Effector memory CD4-positive, alpha-beta T cell (primary cell): ENCODE measurements around the gene PAQR6.
A peak's percentile ranks its signal among the peaks of the same experiment; 100 is the strongest.
"Not testable (repeated sequence)": the region's sequence is repeated elsewhere in the genome, so short reads cannot be mapped to it uniquely, and the experiment has no call there.

ENCODE experiments used
- DNase-seq, 3 donors: peaks; one replicate each; pipeline ENCODE4 v3.0.0-alpha.2; 2020
- H3K27ac ChIP-seq: 2 replicates; pipeline ENCODE4 v1.7.0; 2013; ENCODE audit warnings: mild to moderate bottlenecking, low read length, moderate library complexity; ENCODE audit not compliant: insufficient read depth, poor library complexity, severe bottlenecking
- H3K27me3 ChIP-seq: replicated peaks from 2 replicates; pipeline ENCODE4 v1.7.0; 2013; ENCODE audit warnings: mild to moderate bottlenecking, low read length; ENCODE audit not compliant: insufficient read depth, control insufficient read depth, poor library complexity, severe bottlenecking
- H3K36me3 ChIP-seq: 2 replicates; pipeline ENCODE4 v1.7.0; 2013; ENCODE audit warnings: mild to moderate bottlenecking, low read length, moderate library complexity; ENCODE audit not compliant: control insufficient read depth, insufficient read depth
- H3K4me1 ChIP-seq: 2 replicates; pipeline ENCODE4 v1.7.0; 2013; ENCODE audit warnings: low read length, mild to moderate bottlenecking; ENCODE audit not compliant: control insufficient read depth, insufficient read depth, poor library complexity, severe bottlenecking
- H3K4me3 ChIP-seq: 2 replicates; pipeline ENCODE4 v1.7.0; 2013; ENCODE audit warnings: low read length, low read depth, mild to moderate bottlenecking; ENCODE audit not compliant: insufficient read depth, poor library complexity, severe bottlenecking
- H3K9me3 ChIP-seq: 2 replicates; pipeline ENCODE4 v1.7.0; 2013; ENCODE audit warnings: mild to moderate bottlenecking, low read length, moderate library complexity; ENCODE audit not compliant: control insufficient read depth

PAQR6 gene

DNA sequence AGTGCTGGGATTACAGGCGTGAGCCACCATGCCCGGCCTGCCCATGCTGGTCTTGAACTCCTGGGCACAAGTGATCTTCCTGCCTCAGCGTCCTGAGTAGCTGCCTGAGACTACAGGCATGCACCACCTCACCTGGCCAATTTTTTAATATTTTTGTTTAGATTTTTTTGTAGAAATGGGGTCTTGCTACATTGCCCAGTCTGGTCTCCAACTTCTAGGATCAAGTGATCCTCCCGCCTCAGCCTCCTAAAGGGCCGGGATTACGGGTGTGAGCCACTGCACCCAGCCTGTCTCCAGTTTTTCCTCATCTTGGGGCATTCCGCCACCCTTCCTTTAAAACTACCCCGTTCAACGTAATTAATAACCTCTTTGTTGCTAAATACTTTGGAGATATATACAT is 27.6 kb downstream of the PAQR6 start:
- no peak overlapping the region for H3K4me3 ChIP-seq
- peaks cover 7% of the 10 kb centered on the region for H3K4me1 ChIP-seq
- no peaks in the 10 kb centered on the region for H3K9me3 ChIP-seq
- DNase-seq, result no peak
- H3K27ac ChIP-seq, result no peak overlapping the region
- H3K27me3 ChIP-seq, result no peaks in the 10 kb centered on the region
- peaks cover 25% of the 10 kb centered on the region for H3K36me3 ChIP-seq

DNA sequence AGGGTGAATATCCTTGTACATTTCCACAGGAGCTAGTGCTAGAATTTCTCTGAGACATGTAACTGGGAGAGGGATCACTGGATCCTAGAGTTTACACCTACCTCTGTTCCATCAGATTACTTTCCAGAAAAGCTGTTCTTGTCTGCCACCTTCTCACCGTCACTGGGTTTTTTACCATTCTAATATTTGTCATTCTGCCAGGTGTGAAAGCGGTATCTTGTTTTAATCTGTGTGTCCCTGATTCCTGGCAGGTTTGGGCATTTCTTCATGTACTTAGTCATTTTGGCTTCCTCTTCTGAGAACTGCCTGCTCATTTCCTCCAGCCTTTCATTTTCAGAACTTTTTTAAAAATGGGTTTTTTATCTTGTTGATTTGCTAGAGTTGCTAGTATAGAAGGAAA is 30.0 kb downstream of the PAQR6 start:
- H3K4me1 ChIP-seq, result peaks cover 20% of the 10 kb centered on the region
- H3K27ac ChIP-seq, result peak overlapping the region; percentile 34
- DNase-seq, result no peak
- H3K9me3 ChIP-seq, result no peaks in the 10 kb centered on the region
- H3K4me3 ChIP-seq, result no peak overlapping the region
- no peaks in the 10 kb centered on the region for H3K27me3 ChIP-seq
- H3K36me3 ChIP-seq, result peaks cover 18% of the 10 kb centered on the region

DNA sequence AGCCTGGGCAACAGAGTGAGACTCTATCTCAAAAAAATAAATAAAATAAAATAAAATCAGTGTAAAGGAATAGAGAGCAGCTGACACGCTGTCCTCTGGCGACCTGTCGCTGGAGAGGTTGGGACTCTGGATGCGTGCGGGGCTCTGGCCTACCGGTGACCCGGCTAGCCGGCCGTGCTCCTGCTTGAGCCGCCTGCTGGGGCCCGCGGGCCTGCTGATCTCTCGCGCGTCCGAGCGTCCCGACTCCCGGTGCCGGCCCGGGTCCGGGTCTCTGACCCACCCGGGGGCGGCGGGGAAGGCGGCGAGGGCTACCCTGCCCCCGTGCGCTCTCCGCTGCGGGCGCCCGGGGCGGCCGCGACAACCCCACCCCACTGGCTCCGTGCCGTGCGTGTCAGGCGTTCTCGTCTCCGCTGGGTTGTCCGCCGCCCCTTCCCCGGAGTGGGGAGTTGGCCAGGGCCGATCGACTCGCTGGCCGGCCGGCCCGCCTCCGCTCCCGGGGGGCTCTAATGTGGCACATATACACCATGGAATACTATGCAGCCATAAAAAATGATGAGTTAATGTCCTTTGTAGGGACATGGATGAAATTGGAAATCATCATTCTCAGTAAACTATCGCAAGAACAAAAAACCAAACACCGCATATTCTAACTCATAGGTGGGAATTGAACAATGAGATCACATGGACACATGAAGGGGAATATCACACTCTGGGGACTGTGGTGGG is 31.3 kb downstream of the PAQR6 start:
- H3K4me3 ChIP-seq, H3K36me3 ChIP-seq, H3K27me3 ChIP-seq, DNase-seq, H3K9me3 ChIP-seq, H3K27ac ChIP-seq: not testable (repeated sequence)
- peaks cover 20% of the 10 kb centered on the region for H3K4me1 ChIP-seq

DNA sequence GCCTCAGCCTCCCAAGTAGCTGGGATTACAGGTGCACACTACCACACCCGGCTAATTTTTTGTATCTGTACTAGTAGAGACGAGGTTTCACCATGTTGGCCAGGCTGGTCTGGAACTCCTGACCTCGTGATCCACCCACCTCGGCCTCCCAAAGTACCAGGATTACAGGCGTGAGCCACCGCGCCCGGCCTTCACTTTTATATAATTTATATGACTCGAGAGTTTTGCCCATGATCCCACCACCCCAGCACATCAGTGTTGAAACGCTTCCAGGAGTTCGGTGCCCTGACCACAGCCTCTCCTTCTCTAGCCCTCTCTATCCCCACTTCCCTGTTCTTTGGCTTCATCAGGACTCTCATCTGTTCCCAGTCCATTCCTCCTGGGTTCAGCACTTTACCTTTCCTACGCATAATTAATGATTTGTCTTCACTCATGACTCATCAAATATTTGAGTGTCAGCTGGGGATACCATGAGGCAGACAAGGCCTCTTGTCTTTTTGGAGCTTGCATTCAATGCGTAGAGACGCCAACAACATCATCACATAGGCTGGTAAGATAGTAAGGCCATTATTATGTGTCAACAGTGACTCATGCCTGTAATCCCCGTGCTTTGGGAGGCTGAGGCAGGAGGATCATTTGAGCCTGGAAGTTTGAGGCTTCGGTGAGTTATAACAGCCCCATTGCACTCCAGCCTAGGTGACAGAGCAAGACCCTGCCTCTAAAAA is 33.7 kb downstream of the PAQR6 start:
- Histone ChIP-seq H3K36me3 (peaks cover 10% of the 10 kb centered on the region), H3K27me3 (no peaks in the 10 kb centered on the region), H3K9me3 (no peaks in the 10 kb centered on the region), H3K4me1 (peaks cover 20% of the 10 kb centered on the region), H3K4me3 (no peak overlapping the region), H3K27ac (peak overlapping the region; percentile 94)
- DNase-seq, result no peak

DNA sequence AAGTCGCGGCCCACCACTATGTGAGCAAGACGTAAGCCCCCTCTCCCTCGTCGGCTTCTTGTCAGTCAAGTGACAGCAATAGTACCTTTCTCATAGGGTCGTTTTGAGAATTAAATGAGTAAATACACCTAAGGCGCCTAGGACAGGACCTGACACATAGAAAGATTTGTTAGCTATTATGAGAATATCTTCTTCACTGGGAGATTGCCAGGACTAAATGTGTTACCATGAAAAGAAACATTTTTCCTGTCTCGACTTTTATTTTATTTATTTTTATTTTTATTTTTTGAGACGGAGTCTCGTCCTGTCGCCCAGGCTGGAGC is 34.3 kb downstream of the PAQR6 start:
- peak overlapping the region; percentile 94 for H3K27ac ChIP-seq
- H3K9me3 ChIP-seq, result no peaks in the 10 kb centered on the region
- peaks cover 12% of the 10 kb centered on the region for H3K36me3 ChIP-seq
- H3K4me1 ChIP-seq, result peaks cover 20% of the 10 kb centered on the region
- H3K4me3 ChIP-seq, result peak overlapping the region; percentile 77
- no peak for DNase-seq
- no peaks in the 10 kb centered on the region for H3K27me3 ChIP-seq

DNA sequence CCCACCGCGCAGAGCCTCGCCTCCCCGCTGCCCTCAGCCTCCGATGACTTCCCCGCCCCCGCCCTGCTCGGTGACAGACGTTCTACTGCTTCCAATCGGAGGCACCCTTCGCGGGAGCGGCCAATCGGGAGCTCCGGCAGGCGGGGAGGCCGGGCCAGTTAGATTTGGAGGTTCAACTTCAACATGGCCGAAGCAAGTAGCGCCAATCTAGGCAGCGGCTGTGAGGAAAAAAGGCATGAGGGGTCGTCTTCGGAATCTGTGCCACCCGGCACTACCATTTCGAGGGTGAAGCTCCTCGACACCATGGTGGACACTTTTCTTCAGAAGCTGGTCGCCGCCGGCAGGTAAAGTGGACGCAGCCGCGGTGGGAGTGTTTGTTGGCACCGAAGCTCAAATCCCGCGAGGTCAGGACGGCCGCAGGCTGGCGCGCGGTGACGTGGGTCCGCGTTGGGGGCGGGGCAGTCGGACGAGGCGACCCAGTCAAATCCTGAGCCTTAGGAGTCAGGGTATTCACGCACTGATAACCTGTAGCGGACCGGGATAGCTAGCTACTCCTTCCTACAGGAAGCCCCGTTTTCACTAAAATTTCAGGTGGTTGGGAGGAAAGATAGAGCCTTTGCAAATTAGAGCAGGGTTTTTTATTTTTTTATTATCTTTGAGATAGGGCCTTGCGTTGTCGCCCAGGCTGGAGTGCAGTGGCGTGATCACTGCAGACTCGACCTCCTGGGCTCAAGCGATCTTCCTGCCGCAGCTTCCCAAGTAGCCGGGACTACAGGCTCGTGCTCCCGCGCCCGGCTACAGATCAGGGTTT is 34.8 kb downstream of the PAQR6 start, which contains the start of gene PMF1:
PMF1 (plus strand) TSS at position 175 of the 811 bp plus-strand sequence; CDS start at position 184, 9 bp downstream.
- Histone ChIP-seq H3K4me3 (peak within 1 kb of the TSS; percentile 77), H3K9me3 (no peaks in the 10 kb centered on the region), H3K27me3 (no peaks in the 10 kb centered on the region), H3K27ac (peak within 1 kb of the TSS; percentile 94), H3K36me3 (peaks cover 18% of the 10 kb centered on the region), H3K4me1 (peaks cover 17% of the 10 kb centered on the region)
- peak; percentile 87 to 95 (median 93) for DNase-seq

DNA sequence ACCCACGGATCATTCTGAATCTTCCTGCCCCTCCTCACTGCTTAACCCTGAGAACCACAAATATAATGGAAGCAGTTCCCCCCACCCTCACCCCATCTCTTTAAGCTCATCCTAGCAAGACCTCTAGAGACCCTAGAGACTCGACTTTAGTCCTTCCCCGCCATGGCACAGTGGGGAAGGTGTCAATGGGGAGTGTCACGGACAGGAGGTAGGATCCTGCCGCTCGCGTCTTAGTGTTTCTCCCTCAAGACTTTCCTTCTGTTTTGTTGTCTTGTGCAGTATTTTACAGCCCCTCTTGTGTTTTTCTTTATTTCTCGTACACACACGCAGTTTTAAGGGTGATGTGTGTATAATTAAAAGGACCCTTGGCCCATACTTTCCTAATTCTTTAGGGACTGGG is 35.7 kb downstream of the PAQR6 start:
- no peak for DNase-seq
- Histone ChIP-seq H3K27ac (peak overlapping the region; percentile 94), H3K9me3 (no peaks in the 10 kb centered on the region), H3K27me3 (no peaks in the 10 kb centered on the region), H3K36me3 (peaks cover 24% of the 10 kb centered on the region), H3K4me1 (peaks cover 16% of the 10 kb centered on the region), H3K4me3 (peak overlapping the region; percentile 77)

DNA sequence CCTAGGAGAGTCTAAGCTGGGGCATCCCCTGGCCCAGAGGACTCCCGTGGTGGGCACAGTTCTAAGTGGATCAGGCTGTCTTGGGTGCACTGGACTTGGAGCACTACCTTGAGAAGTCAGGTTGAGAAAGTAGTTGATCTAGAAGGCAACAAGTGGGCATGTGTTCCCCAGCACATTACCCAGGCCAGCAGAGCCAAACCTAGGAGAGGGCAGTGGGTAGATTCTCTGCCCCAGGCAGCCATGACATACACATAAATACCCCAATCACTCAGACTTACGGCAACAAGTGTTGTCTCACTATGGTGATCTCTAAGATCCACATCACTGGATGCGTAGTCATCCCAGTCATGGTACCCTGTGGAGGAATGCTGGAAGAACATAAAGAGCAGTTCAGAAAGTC is 36.6 kb downstream of the PAQR6 start:
- no peak for DNase-seq
- Histone ChIP-seq H3K9me3 (no peaks in the 10 kb centered on the region), H3K4me3 (no peak overlapping the region), H3K27me3 (no peaks in the 10 kb centered on the region), H3K36me3 (peaks cover 30% of the 10 kb centered on the region), H3K4me1 (peaks cover 16% of the 10 kb centered on the region), H3K27ac (no peak overlapping the region)

DNA sequence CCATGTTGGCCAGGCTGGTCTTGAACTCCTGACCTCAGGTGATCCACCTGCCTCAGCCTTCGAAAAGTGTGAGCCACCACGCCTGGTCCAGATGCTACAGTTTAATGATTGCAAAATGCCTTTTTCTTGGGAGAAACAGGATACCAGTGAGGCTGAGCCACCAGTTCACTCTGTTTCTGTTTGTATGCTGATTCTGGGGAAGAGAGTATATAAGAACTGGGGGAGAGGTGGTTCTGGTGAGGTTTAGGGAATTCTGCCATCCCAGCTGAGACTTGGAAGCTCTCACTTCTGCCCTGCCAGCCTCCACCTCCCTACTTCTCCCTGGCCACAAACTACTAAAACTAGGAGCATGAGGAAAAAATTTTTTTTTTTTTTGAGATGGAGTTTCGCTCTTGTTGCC is 43.2 kb downstream of the PAQR6 start:
- no peaks in the 10 kb centered on the region for H3K9me3 ChIP-seq
- H3K27ac ChIP-seq, result no peak overlapping the region
- no peaks in the 10 kb centered on the region for H3K27me3 ChIP-seq
- peaks cover 3% of the 10 kb centered on the region for H3K4me1 ChIP-seq
- peaks cover 45% of the 10 kb centered on the region for H3K36me3 ChIP-seq
- H3K4me3 ChIP-seq, result no peak overlapping the region
- DNase-seq, result no peak

DNA sequence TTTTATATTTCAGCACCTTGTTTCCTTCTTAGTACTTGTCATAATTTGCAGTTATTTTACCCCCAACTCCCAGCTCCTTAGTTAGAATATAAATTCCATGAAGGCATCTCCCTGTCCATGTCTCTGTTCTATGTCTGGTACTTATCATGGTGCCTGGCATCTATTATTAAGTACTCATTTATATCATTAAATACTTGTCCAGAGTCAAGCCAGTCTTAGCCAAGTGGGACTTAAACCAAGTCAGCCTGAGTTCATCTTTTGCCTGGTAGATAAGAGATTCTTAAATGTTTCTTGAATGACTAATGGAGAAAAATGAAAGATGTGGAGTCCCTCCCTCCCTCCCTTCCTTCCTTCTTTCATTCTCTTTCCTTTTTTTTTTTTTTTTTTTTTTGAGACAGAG is 44.5 kb downstream of the PAQR6 start:
- DNase-seq, result no peak
- no peak overlapping the region for H3K27ac ChIP-seq
- peaks cover 44% of the 10 kb centered on the region for H3K36me3 ChIP-seq

More for the DNA sequence above, 44.5 kb downstream of the PAQR6 start:
- no peaks in the 10 kb centered on the region for H3K27me3 ChIP-seq
- H3K4me3 ChIP-seq, result no peak overlapping the region
- H3K4me1 ChIP-seq, result peaks cover 17% of the 10 kb centered on the region
- H3K9me3 ChIP-seq, result no peaks in the 10 kb centered on the region
